ENCODE results near the gene MRPL58.

The MRPL58 gene

GRCh38 chr17:74994440-74994839 lies 18.0 kb upstream of the MRPL58 start:
- no peak for TF ChIP-seq CTCF (IDR thresholded peaks at IDR 0.05)

- no peak for TF ChIP-seq CTCF (IDR thresholded peaks at IDR 0.05)
Observed at GRCh38 chr17:74995847-74996246, 16.6 kb upstream of the MRPL58 start.

DNA sequence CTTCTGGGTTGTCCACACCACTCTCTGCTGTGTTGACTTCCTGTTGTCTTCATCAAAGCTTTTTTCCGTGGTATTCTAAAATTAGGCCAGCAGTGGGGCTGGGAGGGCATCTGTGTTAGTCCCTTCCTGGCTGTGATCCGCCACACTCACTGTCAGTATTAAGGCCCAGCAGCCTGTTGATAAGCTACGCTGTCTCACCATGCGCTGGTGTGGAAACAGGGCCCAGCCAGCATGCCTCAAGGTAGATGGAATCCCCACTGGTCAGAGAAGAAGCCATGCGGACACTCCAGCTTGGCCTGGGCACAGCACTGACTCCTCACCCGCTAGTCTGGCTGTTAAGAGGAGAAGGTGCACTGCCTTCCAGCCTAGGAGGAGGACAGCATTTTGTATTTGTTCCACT lies 13.7 kb upstream of the MRPL58 start:
- no peak for TF ChIP-seq CTCF (IDR thresholded peaks at IDR 0.05)

DNA sequence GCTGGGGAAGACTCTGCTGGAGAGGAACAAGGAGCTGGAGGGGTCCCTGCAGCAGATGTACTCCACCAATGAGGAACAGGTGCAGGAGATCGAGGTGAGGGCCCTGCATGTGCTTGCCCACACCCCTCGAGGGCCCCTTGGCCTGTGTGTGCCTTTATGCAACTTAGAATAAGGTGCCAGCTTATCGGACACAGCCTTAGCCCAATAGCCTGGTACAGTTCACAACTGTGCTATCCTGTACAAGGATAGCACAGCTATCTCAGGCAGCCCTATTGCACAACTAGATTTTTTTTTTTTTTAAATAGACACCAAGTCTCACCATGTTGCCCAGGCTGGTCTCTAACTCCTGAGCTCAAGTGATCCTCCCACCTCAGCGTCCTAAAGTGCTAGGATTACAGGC lies 12.9 kb upstream of the MRPL58 start:
- no peak for TF ChIP-seq CTCF (IDR thresholded peaks at IDR 0.05)

DNA sequence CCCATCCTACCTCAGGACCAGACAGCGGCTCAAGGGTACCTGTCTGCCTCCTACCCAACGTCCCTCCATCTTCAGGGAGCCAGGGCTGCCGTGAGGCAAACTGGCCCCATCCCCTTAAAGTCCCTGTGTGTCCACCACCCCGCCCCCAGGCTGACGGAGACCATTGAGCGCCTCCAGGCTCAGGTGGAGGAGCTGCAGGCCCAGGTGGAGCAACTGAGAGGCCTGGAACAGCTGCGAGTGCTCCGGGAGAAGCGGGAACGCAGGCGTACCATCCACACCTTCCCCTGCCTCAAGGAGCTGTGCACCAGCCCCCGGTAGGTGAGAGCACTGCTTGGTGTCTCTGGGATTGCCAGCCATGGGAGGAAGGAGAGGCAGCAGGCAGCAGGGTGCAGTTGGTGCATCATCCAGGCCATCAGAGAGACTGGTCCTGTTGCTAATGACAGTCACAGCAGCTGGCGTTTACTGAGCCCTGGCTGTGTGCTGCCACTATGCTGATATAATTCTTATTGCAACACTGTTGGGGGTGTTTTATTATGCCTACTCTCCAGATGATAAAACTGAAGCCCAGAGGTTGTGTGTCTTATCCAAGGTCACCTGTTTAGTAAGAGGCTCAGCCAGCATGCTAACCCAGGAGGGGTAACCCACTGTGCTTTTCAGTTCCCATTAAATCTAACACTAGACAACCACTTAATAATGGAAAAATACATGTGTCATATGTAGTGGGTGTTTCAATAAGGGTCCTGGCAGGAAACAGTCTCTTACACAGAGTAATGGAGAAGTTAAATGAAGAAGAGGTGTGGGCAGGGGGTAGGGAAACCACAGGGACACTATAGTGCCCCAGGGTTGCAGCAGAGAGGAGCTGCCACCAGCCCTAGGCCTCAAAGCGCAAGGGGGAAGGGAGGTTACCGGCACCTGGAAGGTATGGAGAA lies 10.3 kb upstream of the MRPL58 start:
- TF ChIP-seq CTCF (IDR thresholded peaks at IDR 0.05) = no peak

- no peak for TF ChIP-seq CTCF (IDR thresholded peaks at IDR 0.05)
Observed at GRCh38 chr17:75003070-75003956, 9.2 kb upstream of the MRPL58 start.

- TF ChIP-seq CTCF (IDR thresholded peaks at IDR 0.05) = no peak
Observed at GRCh38 chr17:75003957-75004355, 8.5 kb upstream of the MRPL58 start.
